Type B pancreatic cell (in vitro differentiated cells): ENCODE data around the gene IL13. TPM values are rescaled to one million over a fixed set of nuclear protein-coding genes. Genes with fewer than 3 reads are reported as not detected.

Source experiments
- DNase-seq: peaks from one replicate; pipeline ENCODE4 v3.0.0; 2021; ENCODE audit warnings: mixed read lengths; ENCODE audit not compliant: unreplicated experiment; ENCODE audit errors: extremely low spot score
- H3K27ac Mint-ChIP-seq: 2 replicates; pipeline ENCODE4 v1.8.0; 2021; ENCODE audit warnings: mild to moderate bottlenecking, mixed read lengths
- H3K27me3 Mint-ChIP-seq: 2 replicates; pipeline ENCODE4 v1.8.0; 2021; ENCODE audit warnings: mixed read lengths
- H3K36me3 Mint-ChIP-seq: 2 replicates; pipeline ENCODE4 v1.8.0; 2021; ENCODE audit warnings: mixed read lengths
- H3K4me1 Mint-ChIP-seq: one replicate; pipeline ENCODE4 v1.8.0; 2021; ENCODE audit warnings: mixed read lengths; ENCODE audit not compliant: unreplicated experiment
- H3K4me3 Mint-ChIP-seq: 2 replicates; pipeline ENCODE4 v1.8.0; 2021; ENCODE audit warnings: mild to moderate bottlenecking, mixed read lengths
- H3K9me3 Mint-ChIP-seq: 2 replicates; pipeline ENCODE4 v1.8.0; 2021; ENCODE audit warnings: mixed read lengths
- total RNA-seq: library from RNA; stranded (reverse); gene quantifications from 2 replicates; pipeline ENCODE4 v1.2.1, GENCODE V29; 2021; ENCODE audit warnings: low replicate concordance
- TF ChIP-seq, protein P1 (sequence below): fragments of 200-600 bp; sonication (generic); conservative IDR thresholded peaks from 2 replicates; pipeline ENCODE4 v1.5.0; 2021; ENCODE audit warnings: antibody characterized with exemption, mild to moderate bottlenecking

Gene IL13
- total RNA-seq, 1 donor from 2014 or later: not detected

- no peak overlapping the region for H3K27ac Mint-ChIP-seq
- DNase-seq: no peak
- H3K36me3 Mint-ChIP-seq: peaks cover 29% of the 10 kb centered on the region
- H3K27me3 Mint-ChIP-seq: no peaks in the 10 kb centered on the region
- H3K9me3 Mint-ChIP-seq: no peaks in the 10 kb centered on the region
- H3K4me1 Mint-ChIP-seq: no peaks in the 10 kb centered on the region
- no peak overlapping the region for H3K4me3 Mint-ChIP-seq
- TF ChIP-seq, protein P1, sequence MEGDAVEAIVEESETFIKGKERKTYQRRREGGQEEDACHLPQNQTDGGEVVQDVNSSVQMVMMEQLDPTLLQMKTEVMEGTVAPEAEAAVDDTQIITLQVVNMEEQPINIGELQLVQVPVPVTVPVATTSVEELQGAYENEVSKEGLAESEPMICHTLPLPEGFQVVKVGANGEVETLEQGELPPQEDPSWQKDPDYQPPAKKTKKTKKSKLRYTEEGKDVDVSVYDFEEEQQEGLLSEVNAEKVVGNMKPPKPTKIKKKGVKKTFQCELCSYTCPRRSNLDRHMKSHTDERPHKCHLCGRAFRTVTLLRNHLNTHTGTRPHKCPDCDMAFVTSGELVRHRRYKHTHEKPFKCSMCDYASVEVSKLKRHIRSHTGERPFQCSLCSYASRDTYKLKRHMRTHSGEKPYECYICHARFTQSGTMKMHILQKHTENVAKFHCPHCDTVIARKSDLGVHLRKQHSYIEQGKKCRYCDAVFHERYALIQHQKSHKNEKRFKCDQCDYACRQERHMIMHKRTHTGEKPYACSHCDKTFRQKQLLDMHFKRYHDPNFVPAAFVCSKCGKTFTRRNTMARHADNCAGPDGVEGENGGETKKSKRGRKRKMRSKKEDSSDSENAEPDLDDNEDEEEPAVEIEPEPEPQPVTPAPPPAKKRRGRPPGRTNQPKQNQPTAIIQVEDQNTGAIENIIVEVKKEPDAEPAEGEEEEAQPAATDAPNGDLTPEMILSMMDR: no peak
Observed at GRCh38 chr5:132639706-132640130, 18.3 kb upstream of the IL13 start.

- DNase-seq: no peak
- H3K4me3 Mint-ChIP-seq: no peak overlapping the region
- H3K27ac Mint-ChIP-seq: no peak overlapping the region
- TF ChIP-seq, protein P1: no peak
- peaks cover 32% of the 10 kb centered on the region for H3K36me3 Mint-ChIP-seq
- H3K9me3 Mint-ChIP-seq: no peaks in the 10 kb centered on the region
- no peaks in the 10 kb centered on the region for H3K4me1 Mint-ChIP-seq
- no peaks in the 10 kb centered on the region for H3K27me3 Mint-ChIP-seq
Observed at GRCh38 chr5:132640613-132641012, 17.4 kb upstream of the IL13 start.

DNA sequence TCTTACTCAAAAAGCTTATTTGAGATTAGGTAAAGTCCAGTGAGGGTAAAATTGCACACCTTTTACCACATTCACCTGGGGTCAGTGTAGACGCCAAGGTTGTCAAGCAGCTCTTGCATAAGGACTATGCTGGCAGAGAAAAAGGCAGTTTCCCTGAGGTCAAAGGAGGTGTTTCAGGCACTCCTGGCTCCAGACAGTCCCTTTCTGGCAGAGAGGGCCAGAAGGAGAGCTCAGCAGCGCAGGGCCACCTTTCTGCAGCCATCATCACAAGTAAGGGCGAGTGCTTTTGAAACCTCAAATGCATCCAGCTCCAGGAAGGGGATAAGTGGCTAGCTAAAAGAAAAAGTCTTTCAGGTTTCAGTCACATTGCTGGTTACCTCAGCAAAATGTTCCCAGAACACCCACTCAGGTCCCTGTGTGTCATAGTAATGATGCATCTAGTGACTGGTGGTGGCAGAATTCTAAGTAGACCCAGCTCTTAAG is 16.7 kb upstream of the IL13 start:
- Mint-ChIP-seq H3K36me3 (peaks cover 31% of the 10 kb centered on the region), H3K9me3 (no peaks in the 10 kb centered on the region), H3K27ac (no peak overlapping the region), H3K4me1 (no peaks in the 10 kb centered on the region), H3K4me3 (no peak overlapping the region), H3K27me3 (no peaks in the 10 kb centered on the region)
- TF ChIP-seq, protein P1: no peak
- DNase-seq: no peak

GRCh38 chr5:132641841-132642240 is 16.1 kb upstream of the IL13 start:
- DNase-seq: no peak
- H3K36me3 Mint-ChIP-seq: peaks cover 31% of the 10 kb centered on the region
- H3K27ac Mint-ChIP-seq: no peak overlapping the region
- no peaks in the 10 kb centered on the region for H3K4me1 Mint-ChIP-seq
- TF ChIP-seq, protein P1: no peak
- H3K27me3 Mint-ChIP-seq: no peaks in the 10 kb centered on the region
- H3K9me3 Mint-ChIP-seq: no peaks in the 10 kb centered on the region
- no peak overlapping the region for H3K4me3 Mint-ChIP-seq

DNA sequence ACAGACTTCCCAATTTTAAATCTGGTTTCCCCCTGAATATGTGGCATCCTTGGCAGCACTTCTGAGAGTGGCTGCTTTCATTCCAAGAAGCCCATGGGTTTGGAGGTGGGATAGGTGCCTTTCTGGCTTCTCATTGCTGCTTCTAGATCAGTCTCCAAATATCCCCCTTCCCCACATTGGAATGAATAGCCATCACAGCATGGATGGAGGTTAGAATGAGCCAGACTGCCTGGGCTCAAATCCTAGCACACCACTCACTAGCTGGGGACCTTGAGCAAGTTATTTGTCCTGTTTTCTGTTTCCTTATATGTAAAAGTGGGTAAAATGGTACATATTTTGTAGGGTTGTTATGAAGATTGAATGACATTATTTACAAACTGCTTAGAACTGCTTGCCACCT is 13.8 kb upstream of the IL13 start:
- no peak overlapping the region for H3K4me3 Mint-ChIP-seq
- peaks cover 9% of the 10 kb centered on the region for H3K9me3 Mint-ChIP-seq
- H3K4me1 Mint-ChIP-seq: no peaks in the 10 kb centered on the region
- H3K36me3 Mint-ChIP-seq: peaks cover 27% of the 10 kb centered on the region
- H3K27me3 Mint-ChIP-seq: no peaks in the 10 kb centered on the region
- H3K27ac Mint-ChIP-seq: no peak overlapping the region
- TF ChIP-seq, protein P1: no peak
- DNase-seq: no peak
